Hepatocyte (in vitro differentiated cells): ENCODE measurements around the gene CNTN6. TPM values are rescaled to one million over a fixed set of nuclear protein-coding genes. Genes with fewer than 3 reads are reported as not detected.
"Not testable (repeated sequence)": the region's sequence is repeated elsewhere in the genome, so short reads cannot be mapped to it uniquely, and the experiment has no call there.

Experiments used
- DNase-seq: peaks from one replicate; pipeline ENCODE4 v3.0.0-alpha.2; 2016; ENCODE audit warnings: low spot score
- H2AFZ ChIP-seq: fragments of 200-600 bp; sonication (generic); 2 replicates; pipeline ENCODE4 v1.6.0; 2016; ENCODE audit warnings: antibody characterized with exemption, mild to moderate bottlenecking
- H3K27ac ChIP-seq: fragments of 200-600 bp; sonication (generic); 2 replicates; pipeline ENCODE4 v1.5.1; 2016; ENCODE audit warnings: mild to moderate bottlenecking
- H3K27me3 ChIP-seq: fragments of 200-600 bp; sonication (generic); 2 replicates; pipeline ENCODE4 v1.6.1; 2016
- H3K36me3 ChIP-seq: fragments of 200-600 bp; sonication (generic); replicated peaks from 2 replicates; pipeline ENCODE4 v1.5.1; 2016; ENCODE audit warnings: low read depth; ENCODE audit not compliant: insufficient read depth
- H3K4me1 ChIP-seq: fragments of 200-600 bp; sonication (generic); 2 replicates; pipeline ENCODE4 v1.5.1; 2016; ENCODE audit warnings: mild to moderate bottlenecking, moderate library complexity; ENCODE audit not compliant: insufficient read depth
- H3K4me2 ChIP-seq: fragments of 200-600 bp; sonication (generic); 2 replicates; pipeline ENCODE4 v1.6.0; 2016
- H3K4me3 ChIP-seq: fragments of 200-600 bp; sonication (generic); 2 replicates; pipeline ENCODE4 v1.5.1; 2016; ENCODE audit warnings: mild to moderate bottlenecking
- H3K79me2 ChIP-seq: fragments of 200-600 bp; sonication (generic); 2 replicates; pipeline ENCODE4 v1.6.0; 2017; ENCODE audit warnings: mild to moderate bottlenecking
- H3K9me2 ChIP-seq: fragments of 200-600 bp; sonication (generic); replicated peaks from 2 replicates; pipeline ENCODE4 v1.6.0; 2017; ENCODE audit warnings: mild to moderate bottlenecking; ENCODE audit not compliant: insufficient read depth
- H3K9me3 ChIP-seq: fragments of 200-600 bp; sonication (generic); 2 replicates; pipeline ENCODE4 v1.5.1; 2016; ENCODE audit warnings: low read depth, mild to moderate bottlenecking
- H4K20me1 ChIP-seq: fragments of 200-600 bp; sonication (generic); 2 replicates; pipeline ENCODE4 v1.6.0; 2016; ENCODE audit warnings: mild to moderate bottlenecking; ENCODE audit not compliant: insufficient read depth, poor library complexity, severe bottlenecking
- CTCF ChIP-seq: fragments of 200-600 bp; sonication (generic); IDR thresholded peaks from 2 replicates; pipeline ENCODE4 v1.5.1; 2016; ENCODE audit warnings: antibody characterized with exemption, mild to moderate bottlenecking; ENCODE audit not compliant: poor library complexity
- EZH2 ChIP-seq: fragments of 200-600 bp; sonication (generic); IDR thresholded peaks from 2 replicates; pipeline ENCODE4 v1.6.1; 2016; ENCODE audit warnings: antibody characterized with exemption, mild to moderate bottlenecking, borderline replicate concordance
- EZH2phosphoT487 ChIP-seq: fragments of 200-600 bp; sonication (generic); IDR thresholded peaks from one replicate; pipeline ENCODE4 v1.6.1; 2018; ENCODE audit warnings: antibody characterized with exemption, mild to moderate bottlenecking, low read depth, moderate library complexity; ENCODE audit not compliant: unreplicated experiment, severe bottlenecking
- WGBS: methylation state at CpG from one replicate; pipeline ENCODE4 v1.1.6; 2016; ENCODE audit warnings: low lambda C conversion rate; ENCODE audit errors: missing lambda C conversion rate; 5-methylcytosine and 5-hydroxymethylcytosine counted together
- polyA plus RNA-seq: library from polyadenylated mRNA; unstranded; fragments of >200 nt; fragmentation: Nextera tagmentation; extraction: Ambion mirVana; gene quantifications from 2 replicates; pipeline ENCODE4 v1.2.1, GENCODE V29; 2016
- total RNA-seq: library from RNA; depleted of rRNA; stranded (reverse); fragments of >200 nt; gene quantifications from 2 replicates; pipeline ENCODE4 v1.2.3, GENCODE V29; 2014

Gene CNTN6
- total and polyA plus RNA-seq, 2 experiments from 2014 or later: 2.9 to 3.2 TPM

GRCh38 chr3:1374471-1374870 is 281.6 kb downstream of the CNTN6 start:
- no peaks in the 10 kb centered on the region for H3K36me3 ChIP-seq
- H3K27me3 ChIP-seq: no peaks in the 10 kb centered on the region
- H3K9me3 ChIP-seq: no peaks in the 10 kb centered on the region
- no peak overlapping the region for H3K4me3 ChIP-seq
- H3K9me2 ChIP-seq: no peaks in the 10 kb centered on the region
- WGBS: 70% methylated on average over 2 of the region's 2 CpGs
- no peak overlapping the region for H3K4me2 ChIP-seq
- H3K4me1 ChIP-seq: no peaks in the 10 kb centered on the region
- H4K20me1 ChIP-seq: no peaks in the 10 kb centered on the region
- no peaks in the 10 kb centered on the region for H3K79me2 ChIP-seq
- H2AFZ ChIP-seq: no peak overlapping the region
- H3K27ac ChIP-seq: no peak overlapping the region
- no peak for TF ChIP-seq EZH2phosphoT487
- TF ChIP-seq EZH2: no peak
- TF ChIP-seq CTCF: no peak
- DNase-seq: no peak

GRCh38 chr3:1375145-1375544 is 282.3 kb downstream of the CNTN6 start:
- no peaks in the 10 kb centered on the region for H3K36me3 ChIP-seq
- H3K4me2 ChIP-seq: no peak overlapping the region
- no peak for DNase-seq
- no peaks in the 10 kb centered on the region for H3K9me2 ChIP-seq
- H3K79me2 ChIP-seq: no peaks in the 10 kb centered on the region
- H3K4me1 ChIP-seq: no peaks in the 10 kb centered on the region
- no peaks in the 10 kb centered on the region for H3K27me3 ChIP-seq
- TF ChIP-seq EZH2: no peak
- no peak overlapping the region for H3K27ac ChIP-seq
- 78% methylated on average over 1 of the region's 1 CpG for WGBS
- no peaks in the 10 kb centered on the region for H4K20me1 ChIP-seq
- H3K9me3 ChIP-seq: no peaks in the 10 kb centered on the region
- no peak overlapping the region for H2AFZ ChIP-seq
- no peak overlapping the region for H3K4me3 ChIP-seq

GRCh38 chr3:1380926-1381646 is 288.3 kb downstream of the CNTN6 start:
- Histone ChIP-seq H3K4me2 (no peak overlapping the region), H3K79me2 (no peaks in the 10 kb centered on the region), H3K36me3 (no peaks in the 10 kb centered on the region), H3K27me3 (no peaks in the 10 kb centered on the region), H3K9me2 (no peaks in the 10 kb centered on the region), H3K27ac (no peak overlapping the region), H3K4me3 (no peak overlapping the region), H4K20me1 (no peaks in the 10 kb centered on the region), H3K4me1 (no peaks in the 10 kb centered on the region), H2AFZ (no peak overlapping the region), H3K9me3 (no peaks in the 10 kb centered on the region)
- no peak for DNase-seq
- 82% methylated on average over 8 of the region's 8 CpGs for WGBS
- no peak for TF ChIP-seq EZH2
- no peak for TF ChIP-seq CTCF
- no peak for TF ChIP-seq EZH2phosphoT487

GRCh38 chr3:1381647-1382036 is 288.8 kb downstream of the CNTN6 start:
- H2AFZ ChIP-seq: no peak overlapping the region
- H3K79me2 ChIP-seq: no peaks in the 10 kb centered on the region
- H3K36me3 ChIP-seq: no peaks in the 10 kb centered on the region
- H4K20me1 ChIP-seq: no peaks in the 10 kb centered on the region
- H3K27ac ChIP-seq: no peak overlapping the region
- no peaks in the 10 kb centered on the region for H3K9me2 ChIP-seq
- no peak for DNase-seq
- no peak overlapping the region for H3K4me2 ChIP-seq
- H3K4me3 ChIP-seq: no peak overlapping the region
- H3K9me3 ChIP-seq: no peaks in the 10 kb centered on the region
- TF ChIP-seq EZH2phosphoT487 (no peak), EZH2 (no peak), CTCF (no peak)
- no peaks in the 10 kb centered on the region for H3K4me1 ChIP-seq
- WGBS: 62% methylated on average over 5 of the region's 5 CpGs
- no peaks in the 10 kb centered on the region for H3K27me3 ChIP-seq

- not testable (repeated sequence) for H3K9me3 ChIP-seq, H3K4me3 ChIP-seq
Observed at GRCh38 chr3:1387396-1387905, 294.6 kb downstream of the CNTN6 start.

More at GRCh38 chr3:1387396-1387905, 294.6 kb downstream of the CNTN6 start:
- not testable (repeated sequence) for DNase-seq, H2AFZ ChIP-seq, H3K36me3 ChIP-seq, H3K79me2 ChIP-seq, H3K9me2 ChIP-seq, H3K4me1 ChIP-seq, H3K4me2 ChIP-seq, H4K20me1 ChIP-seq, H3K27me3 ChIP-seq, H3K27ac ChIP-seq
- 93% methylated on average over 20 of the region's 23 CpGs for WGBS
